GM23338 (cell line): Measurements from ENCODE around the gene CASP2. TPM values are rescaled to one million over a fixed set of nuclear protein-coding genes. Genes with fewer than 3 reads are reported as not detected.

Experiments used
- ATAC-seq: fragments of 200-7000 bp; cut with Tn5 transposase; 3 replicates; pipeline ENCODE4 v1.9.1; 2020
- DNase-seq: peaks from one replicate; pipeline ENCODE4 v3.0.0-alpha.2; 2015; ENCODE audit warnings: low spot score
- H2AFZ ChIP-seq: fragments of 200-600 bp; sonication (generic); 2 replicates; pipeline ENCODE4 v1.8.0; 2016; ENCODE audit warnings: antibody characterized with exemption, mild to moderate bottlenecking, moderate library complexity
- H3F3A ChIP-seq: fragments of 200-600 bp; sonication (generic); replicated peaks from 2 replicates; pipeline ENCODE4 v1.8.0; 2017; ENCODE audit warnings: antibody characterized with exemption, mixed run types, low read depth
- H3K27ac ChIP-seq: fragments of 200-600 bp; sonication (generic); 2 replicates; pipeline ENCODE4 v1.6.1; 2016; ENCODE audit warnings: low read depth
- H3K27me3 ChIP-seq: fragments of 200-600 bp; sonication (generic); 2 replicates; pipeline ENCODE4 v1.8.0; 2016; ENCODE audit warnings: mild to moderate bottlenecking, mixed run types, moderate library complexity; ENCODE audit not compliant: insufficient read depth
- H3K36me3 ChIP-seq: fragments of 200-600 bp; sonication (generic); 2 replicates; pipeline ENCODE4 v1.8.0; 2016; ENCODE audit warnings: mild to moderate bottlenecking; ENCODE audit not compliant: insufficient read depth
- H3K4me1 ChIP-seq: fragments of 200-600 bp; sonication (generic); 2 replicates; pipeline ENCODE4 v1.8.0; 2016; ENCODE audit warnings: mild to moderate bottlenecking, moderate library complexity; ENCODE audit not compliant: insufficient read depth
- H3K4me2 ChIP-seq: fragments of 200-600 bp; sonication (generic); 2 replicates; pipeline ENCODE4 v1.7.1; 2017; ENCODE audit warnings: mixed run types
- H3K4me3 ChIP-seq: fragments of 200-600 bp; sonication (generic); 2 replicates; pipeline ENCODE4 v1.6.1; 2016; ENCODE audit warnings: mixed run types
- H3K79me2 ChIP-seq: fragments of 200-600 bp; sonication (generic); replicated peaks from 2 replicates; pipeline ENCODE4 v1.8.0; 2017; ENCODE audit warnings: mild to moderate bottlenecking; ENCODE audit not compliant: insufficient read depth
- H3K9me2 ChIP-seq: fragments of 200-600 bp; sonication (generic); 2 replicates; pipeline ENCODE4 v1.8.0; 2017; ENCODE audit not compliant: insufficient read depth
- H4K20me1 ChIP-seq: fragments of 200-600 bp; sonication (generic); replicated peaks from 2 replicates; pipeline ENCODE4 v1.8.0; 2017; ENCODE audit warnings: mild to moderate bottlenecking; ENCODE audit not compliant: insufficient read depth
- H3K27ac Mint-ChIP-seq: 2 replicates; pipeline ENCODE4 v1.8.0; 2020; ENCODE audit warnings: inconsistent platforms, mild to moderate bottlenecking, moderate library complexity, mixed read lengths
- H3K27me3 Mint-ChIP-seq: 3 replicates; pipeline ENCODE4 v1.8.0; 2022; ENCODE audit warnings: low read depth, mild to moderate bottlenecking, moderate library complexity, mixed read lengths, inconsistent platforms; ENCODE audit not compliant: insufficient read depth, poor library complexity
- H3K36me3 Mint-ChIP-seq: 3 replicates; pipeline ENCODE4 v1.8.0; 2021; ENCODE audit warnings: low read depth, mild to moderate bottlenecking, inconsistent platforms, moderate library complexity, mixed read lengths
- H3K4me1 Mint-ChIP-seq: 3 replicates; pipeline ENCODE4 v1.8.0; 2020; ENCODE audit warnings: mild to moderate bottlenecking, inconsistent platforms, mixed read lengths
- H3K4me3 Mint-ChIP-seq: 3 replicates; pipeline ENCODE4 v1.8.0; 2021; ENCODE audit warnings: moderate library complexity, mild to moderate bottlenecking, inconsistent platforms, mixed read lengths
- H3K9me3 Mint-ChIP-seq: 3 replicates; pipeline ENCODE4 v1.8.0; 2020; ENCODE audit warnings: moderate library complexity, mild to moderate bottlenecking, inconsistent platforms, mixed read lengths
- CREB1 ChIP-seq: fragments of 250-450 bp; sonication (Bioruptor Pico); IDR thresholded peaks from 2 replicates; pipeline ENCODE4 v1.5.0; 2020; ENCODE audit warnings: low read depth, mild to moderate bottlenecking, moderate library complexity
- CTCF ChIP-seq, 2 experiments: fragments of 200-600 bp in 1 of 2; sonication (generic) in 1 of 2; conservative IDR thresholded peaks; 2 replicates each; pipeline versions ENCODE4 v1.5.1 to v1.6.1; 2016 to 2017; ENCODE audit warnings: antibody characterized with exemption in 2 of 2, low read depth in 2 of 2, mild to moderate bottlenecking in 2 of 2, moderate library complexity in 1 of 2
- ETS1 ChIP-seq: IDR thresholded peaks from 2 replicates; pipeline ENCODE4 v1.6.1; 2016; ENCODE audit warnings: antibody characterized with exemption
- EZH2 ChIP-seq: fragments of 200-600 bp; sonication (generic); IDR thresholded peaks from one replicate; pipeline ENCODE4 v1.8.0; 2017; ENCODE audit warnings: antibody characterized with exemption, mild to moderate bottlenecking, low read depth; ENCODE audit not compliant: unreplicated experiment
- JUNB ChIP-seq: IDR thresholded peaks from one replicate; pipeline ENCODE4 v1.6.1; 2016; ENCODE audit warnings: antibody characterized with exemption; ENCODE audit not compliant: unreplicated experiment
- NANOG ChIP-seq: IDR thresholded peaks from 2 replicates; pipeline ENCODE4 v1.6.1; 2016; ENCODE audit warnings: antibody characterized with exemption, borderline replicate concordance
- REST ChIP-seq: IDR thresholded peaks from one replicate; pipeline ENCODE4 v1.6.1; 2018; ENCODE audit warnings: antibody characterized with exemption; ENCODE audit not compliant: unreplicated experiment
- ZNF114 ChIP-seq: fragments of 250-450 bp; sonication (Bioruptor Pico); IDR thresholded peaks from 2 replicates; pipeline ENCODE4 v1.5.0; 2020; ENCODE audit warnings: mild to moderate bottlenecking, moderate library complexity
- ZNF331 ChIP-seq: fragments of 250-450 bp; sonication (Bioruptor Pico); IDR thresholded peaks from 2 replicates; pipeline ENCODE4 v1.5.0; 2020; ENCODE audit warnings: low read depth, mild to moderate bottlenecking, moderate library complexity
- polyA plus RNA-seq: library from polyadenylated mRNA; unstranded; fragments of >200 nt; fragmentation: Nextera tagmentation; extraction: Ambion mirVana; gene quantifications from 2 replicates; pipeline ENCODE4 v1.2.1, GENCODE V29; 2016
- total RNA-seq: library from RNA; depleted of rRNA; stranded (reverse); fragments of >200 nt; shearing (Covaris generic); gene quantifications from 2 replicates; pipeline ENCODE4 v1.2.3, GENCODE V29; 2014
- TF ChIP-seq, protein P1 (sequence below): fragments of 250-450 bp; sonication (Bioruptor Pico); IDR thresholded peaks from 2 replicates; pipeline ENCODE4 v1.5.0; 2020; ENCODE audit warnings: mild to moderate bottlenecking, moderate library complexity

The CASP2 gene
- total and polyA plus RNA-seq, 2 experiments from 2014 or later, result 17.7 to 21.8 TPM

DNA sequence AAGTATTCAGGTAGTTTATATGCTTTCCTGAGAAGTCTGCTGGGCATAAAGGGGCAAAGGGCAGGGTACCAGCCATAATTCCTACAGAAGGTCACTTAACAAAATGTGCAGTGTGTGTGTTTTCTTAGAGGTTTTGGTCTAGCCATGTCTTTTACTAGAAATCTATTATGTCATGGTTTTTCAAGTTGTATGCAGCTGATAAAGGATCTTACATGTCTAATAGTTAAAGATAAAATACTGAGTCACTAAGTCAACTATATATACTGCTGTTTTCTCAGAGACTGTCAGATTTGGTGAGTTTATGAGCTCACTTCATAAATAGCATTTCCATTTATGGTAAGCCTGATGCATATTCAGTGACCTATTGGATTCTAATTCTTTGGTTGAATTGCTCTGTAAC is 7.7 kb downstream of the CASP2 start (continued):
- no peak for TF ChIP-seq CTCF (conservative IDR thresholded peaks at IDR 0.05; ENCODE audit: low read depth in 2 of 2)
- TF ChIP-seq REST, result no peak
- no peak for TF ChIP-seq CREB1 (CRISPR knock-in tag)

DNA sequence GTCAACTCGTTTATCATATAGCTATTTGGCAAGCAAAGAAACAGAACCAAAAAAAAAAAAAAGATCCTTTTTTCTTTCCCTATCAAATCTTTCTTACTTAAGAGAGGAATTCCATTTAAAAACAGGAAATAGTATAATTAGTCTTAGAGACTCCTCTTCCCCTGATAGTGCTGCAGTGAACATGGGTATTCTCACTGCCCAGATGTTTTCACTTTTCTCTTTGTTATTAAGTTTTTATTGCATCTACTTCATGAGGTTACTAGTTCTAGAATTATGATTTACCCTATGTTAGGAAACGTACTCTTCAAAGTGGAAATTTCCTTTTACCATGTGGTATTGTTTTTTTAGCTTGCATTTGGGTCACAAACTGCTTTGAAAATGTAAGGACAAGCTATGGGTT is 8.5 kb downstream of the CASP2 start:
- Mint-ChIP-seq H3K9me3 (no peaks in the 10 kb centered on the region), H3K27ac (no peak overlapping the region), H3K4me1 (no peaks in the 10 kb centered on the region), H3K36me3 (peaks cover 93% of the 10 kb centered on the region), H3K4me3 (no peak overlapping the region), H3K27me3 (no peaks in the 10 kb centered on the region)
- Histone ChIP-seq H3K4me1 (no peaks in the 10 kb centered on the region), H3K27ac (no peak overlapping the region), H3K79me2 (peaks cover 32% of the 10 kb centered on the region), H2AFZ (no peak overlapping the region), H3K4me2 (no peak overlapping the region), H4K20me1 (peaks cover 14% of the 10 kb centered on the region), H3K36me3 (peaks cover 77% of the 10 kb centered on the region), H3K27me3 (no peaks in the 10 kb centered on the region), H3F3A (peaks cover 2% of the 10 kb centered on the region; the same call in 1 of the 2 replicates), H3K9me2 (no peaks in the 10 kb centered on the region), H3K4me3 (no peak overlapping the region)
- ATAC-seq, result no peak
- TF ChIP-seq CTCF (conservative IDR thresholded peaks at IDR 0.05; ENCODE audit: low read depth in 2 of 2) (no peak), ZNF114 (CRISPR knock-in tag) (no peak), ETS1 (no peak), ZNF331 (no peak), NANOG (no peak), JUNB (no peak), EZH2 (no peak), CREB1 (CRISPR knock-in tag) (no peak)
- TF ChIP-seq, protein P1, sequence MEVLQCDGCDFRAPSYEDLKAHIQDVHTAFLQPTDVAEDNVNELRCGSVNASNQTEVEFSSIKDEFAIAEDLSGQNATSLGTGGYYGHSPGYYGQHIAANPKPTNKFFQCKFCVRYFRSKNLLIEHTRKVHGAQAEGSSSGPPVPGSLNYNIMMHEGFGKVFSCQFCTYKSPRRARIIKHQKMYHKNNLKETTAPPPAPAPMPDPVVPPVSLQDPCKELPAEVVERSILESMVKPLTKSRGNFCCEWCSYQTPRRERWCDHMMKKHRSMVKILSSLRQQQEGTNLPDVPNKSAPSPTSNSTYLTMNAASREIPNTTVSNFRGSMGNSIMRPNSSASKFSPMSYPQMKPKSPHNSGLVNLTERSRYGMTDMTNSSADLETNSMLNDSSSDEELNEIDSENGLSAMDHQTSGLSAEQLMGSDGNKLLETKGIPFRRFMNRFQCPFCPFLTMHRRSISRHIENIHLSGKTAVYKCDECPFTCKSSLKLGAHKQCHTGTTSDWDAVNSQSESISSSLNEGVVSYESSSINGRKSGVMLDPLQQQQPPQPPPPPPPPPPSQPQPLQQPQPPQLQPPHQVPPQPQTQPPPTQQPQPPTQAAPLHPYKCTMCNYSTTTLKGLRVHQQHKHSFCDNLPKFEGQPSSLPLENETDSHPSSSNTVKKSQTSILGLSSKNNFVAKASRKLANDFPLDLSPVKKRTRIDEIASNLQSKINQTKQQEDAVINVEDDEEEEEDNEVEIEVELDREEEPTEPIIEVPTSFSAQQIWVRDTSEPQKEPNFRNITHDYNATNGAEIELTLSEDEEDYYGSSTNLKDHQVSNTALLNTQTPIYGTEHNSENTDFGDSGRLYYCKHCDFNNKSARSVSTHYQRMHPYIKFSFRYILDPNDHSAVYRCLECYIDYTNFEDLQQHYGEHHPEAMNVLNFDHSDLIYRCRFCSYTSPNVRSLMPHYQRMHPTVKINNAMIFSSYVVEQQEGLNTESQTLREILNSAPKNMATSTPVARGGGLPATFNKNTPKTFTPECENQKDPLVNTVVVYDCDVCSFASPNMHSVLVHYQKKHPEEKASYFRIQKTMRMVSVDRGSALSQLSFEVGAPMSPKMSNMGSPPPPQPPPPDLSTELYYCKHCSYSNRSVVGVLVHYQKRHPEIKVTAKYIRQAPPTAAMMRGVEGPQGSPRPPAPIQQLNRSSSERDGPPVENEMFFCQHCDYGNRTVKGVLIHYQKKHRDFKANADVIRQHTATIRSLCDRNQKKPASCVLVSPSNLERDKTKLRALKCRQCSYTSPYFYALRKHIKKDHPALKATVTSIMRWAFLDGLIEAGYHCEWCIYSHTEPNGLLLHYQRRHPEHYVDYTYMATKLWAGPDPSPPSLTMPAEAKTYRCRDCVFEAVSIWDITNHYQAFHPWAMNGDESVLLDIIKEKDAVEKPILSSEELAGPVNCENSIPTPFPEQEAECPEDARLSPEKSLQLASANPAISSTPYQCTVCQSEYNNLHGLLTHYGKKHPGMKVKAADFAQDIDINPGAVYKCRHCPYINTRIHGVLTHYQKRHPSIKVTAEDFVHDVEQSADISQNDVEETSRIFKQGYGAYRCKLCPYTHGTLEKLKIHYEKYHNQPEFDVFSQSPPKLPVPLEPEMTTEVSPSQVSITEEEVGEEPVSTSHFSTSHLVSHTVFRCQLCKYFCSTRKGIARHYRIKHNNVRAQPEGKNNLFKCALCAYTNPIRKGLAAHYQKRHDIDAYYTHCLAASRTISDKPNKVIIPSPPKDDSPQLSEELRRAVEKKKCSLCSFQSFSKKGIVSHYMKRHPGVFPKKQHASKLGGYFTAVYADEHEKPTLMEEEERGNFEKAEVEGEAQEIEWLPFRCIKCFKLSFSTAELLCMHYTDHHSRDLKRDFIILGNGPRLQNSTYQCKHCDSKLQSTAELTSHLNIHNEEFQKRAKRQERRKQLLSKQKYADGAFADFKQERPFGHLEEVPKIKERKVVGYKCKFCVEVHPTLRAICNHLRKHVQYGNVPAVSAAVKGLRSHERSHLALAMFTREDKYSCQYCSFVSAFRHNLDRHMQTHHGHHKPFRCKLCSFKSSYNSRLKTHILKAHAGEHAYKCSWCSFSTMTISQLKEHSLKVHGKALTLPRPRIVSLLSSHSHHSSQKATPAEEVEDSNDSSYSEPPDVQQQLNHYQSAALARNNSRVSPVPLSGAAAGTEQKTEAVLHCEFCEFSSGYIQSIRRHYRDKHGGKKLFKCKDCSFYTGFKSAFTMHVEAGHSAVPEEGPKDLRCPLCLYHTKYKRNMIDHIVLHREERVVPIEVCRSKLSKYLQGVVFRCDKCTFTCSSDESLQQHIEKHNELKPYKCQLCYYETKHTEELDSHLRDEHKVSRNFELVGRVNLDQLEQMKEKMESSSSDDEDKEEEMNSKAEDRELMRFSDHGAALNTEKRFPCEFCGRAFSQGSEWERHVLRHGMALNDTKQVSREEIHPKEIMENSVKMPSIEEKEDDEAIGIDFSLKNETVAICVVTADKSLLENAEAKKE (CRISPR knock-in tag), result no peak
- no peak for DNase-seq
